HG03139 (cell line): ENCODE data around the gene ZMIZ1.

ENCODE experiments used
- ATAC-seq: cut with Tn5 transposase; IDR thresholded peaks from one replicate; pipeline ENCODE4 v1.9.1; 2021; ENCODE audit not compliant: unreplicated experiment

The ZMIZ1 gene

GRCh38 chr10:79079054-79079397, 10.3 kb downstream of the ZMIZ1 start:
- no peak for ATAC-seq

DNA sequence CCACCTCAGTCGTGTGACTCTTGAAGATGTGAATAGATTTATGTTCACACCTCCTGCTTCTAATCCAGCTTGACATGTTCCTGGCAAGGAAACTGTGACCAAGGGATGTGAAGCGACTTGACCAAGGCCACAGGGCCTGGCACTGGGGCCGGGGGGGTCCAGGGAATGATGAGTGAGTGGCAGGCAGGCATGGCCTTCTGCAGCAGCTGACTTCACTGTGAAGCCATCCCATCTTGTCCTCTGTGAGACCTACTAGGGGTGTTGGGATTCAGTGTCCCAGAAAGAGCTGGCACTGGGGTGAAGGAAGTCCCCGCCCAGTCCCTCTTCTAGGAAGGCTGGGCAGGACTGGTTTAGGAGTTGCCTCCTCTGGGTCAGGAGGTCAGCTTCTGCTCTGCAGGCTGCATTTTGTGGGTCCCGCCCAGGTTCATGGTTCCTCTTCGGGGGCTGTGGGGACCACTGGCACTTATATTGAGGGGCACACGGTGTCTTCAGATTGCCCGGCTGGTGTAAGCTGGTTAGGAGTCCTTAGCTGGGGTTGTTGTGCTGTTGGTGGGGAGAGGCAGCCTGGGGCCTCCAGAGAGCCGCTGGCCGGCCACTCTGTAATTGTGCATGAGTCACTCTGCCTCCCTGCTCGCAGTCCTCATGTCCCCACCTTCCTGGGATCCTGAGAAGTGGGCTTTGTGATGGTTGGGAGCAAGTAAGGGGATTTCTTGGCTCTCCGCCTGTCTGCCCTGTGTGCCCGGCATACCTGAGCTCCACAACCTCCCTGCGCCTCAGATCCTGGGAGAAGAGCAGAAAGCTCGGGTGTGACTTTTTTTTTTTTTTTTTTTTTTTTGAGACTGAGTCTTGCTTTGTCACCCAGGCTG, 11.0 kb downstream of the ZMIZ1 start:
- ATAC-seq = no peak

DNA sequence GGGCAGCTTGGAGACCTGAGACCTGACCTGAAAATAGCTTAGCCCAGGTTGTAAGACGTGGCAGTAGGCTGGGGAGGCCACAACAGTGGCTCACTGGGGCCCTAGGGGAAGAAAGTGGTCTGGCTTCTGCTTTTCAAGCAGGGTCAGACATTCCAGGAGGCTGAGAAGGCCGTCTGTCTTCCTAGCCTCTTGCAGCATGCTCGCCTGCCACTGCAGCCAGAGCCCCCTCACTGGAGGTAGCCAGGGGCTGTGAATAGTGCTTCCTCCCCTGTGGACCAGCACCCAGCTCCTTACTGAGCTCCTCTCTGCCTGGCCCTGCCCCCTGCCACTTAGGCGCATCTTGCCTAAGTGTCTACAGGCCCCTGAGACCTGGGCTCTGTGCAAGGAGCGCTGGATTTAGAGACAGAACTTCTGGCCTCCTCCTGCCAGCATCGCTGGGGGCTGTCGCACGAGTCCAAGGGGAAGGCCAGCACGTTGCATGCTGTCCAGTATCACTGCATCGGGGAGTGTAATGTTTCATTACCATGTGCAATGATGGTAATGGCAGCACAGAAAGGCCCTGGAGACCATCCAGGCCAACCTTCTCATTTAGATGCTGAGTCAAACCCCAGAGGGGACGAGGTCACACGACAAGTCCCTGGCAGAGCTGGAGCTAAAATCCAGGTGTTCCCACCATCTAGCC, 12.7 kb downstream of the ZMIZ1 start:
- no peak for ATAC-seq

DNA sequence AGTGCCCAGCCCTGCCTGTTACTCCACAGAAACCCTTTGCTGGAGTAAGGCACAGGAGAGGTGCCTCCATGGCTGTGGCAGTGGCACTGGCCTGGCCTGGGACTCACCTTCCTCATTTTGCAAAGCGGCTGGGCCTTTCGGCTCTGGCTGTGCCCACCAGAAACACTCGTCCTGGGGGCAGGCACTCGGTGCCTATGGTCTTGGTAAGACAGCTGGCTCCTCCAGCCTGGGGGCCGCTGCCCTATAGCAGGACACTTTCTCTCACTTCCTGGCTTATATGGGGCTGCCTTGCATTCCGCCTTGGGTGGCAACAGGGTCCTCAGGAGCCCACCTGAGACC, 13.2 kb downstream of the ZMIZ1 start:
- ATAC-seq = no peak

DNA sequence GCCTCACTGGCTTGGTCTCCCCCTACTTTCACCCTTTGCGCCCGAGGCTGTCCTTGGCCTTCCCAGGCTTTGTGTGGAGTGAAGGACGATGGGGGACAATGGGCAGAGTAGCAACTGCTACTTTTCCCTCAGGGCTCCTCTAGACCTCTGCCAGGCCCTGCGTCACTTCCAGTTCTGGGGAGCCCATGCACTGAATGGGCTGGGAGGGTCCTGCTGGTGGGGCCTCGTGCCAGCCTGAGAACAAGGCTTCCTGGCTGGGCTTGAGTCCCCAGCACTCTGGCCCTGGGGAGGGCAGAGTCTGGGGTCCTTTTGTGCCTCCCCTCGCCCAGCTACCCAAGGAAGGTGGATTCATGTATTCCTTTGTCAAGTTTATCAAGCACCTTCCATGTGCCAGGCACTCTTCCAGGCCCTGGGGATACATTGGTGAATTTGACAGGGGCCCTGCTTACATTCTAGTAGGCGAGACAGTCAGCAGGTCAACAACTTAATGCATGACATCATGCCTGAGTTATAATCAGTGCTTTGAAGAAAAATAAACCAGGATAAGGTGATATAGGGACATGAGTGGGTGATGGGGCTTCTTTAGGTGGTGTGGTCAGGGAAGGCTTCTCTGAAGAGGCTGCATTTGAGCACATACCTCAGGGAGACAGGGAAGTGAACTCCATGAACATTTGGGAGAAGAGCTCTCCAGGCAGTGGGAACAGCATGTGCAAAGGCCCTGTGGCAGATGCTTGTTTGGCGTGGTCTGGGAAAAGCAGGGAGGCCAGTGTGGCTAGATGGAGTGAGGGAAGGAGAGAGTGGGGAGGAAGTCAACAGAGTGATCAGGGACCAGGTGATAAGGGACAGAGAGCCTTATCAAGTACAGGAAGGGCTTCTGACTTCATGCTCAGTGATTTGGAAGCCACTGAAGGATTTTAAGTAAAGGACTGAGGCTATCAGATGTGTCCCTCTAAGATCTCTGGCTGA, 14.1 kb downstream of the ZMIZ1 start:
- ATAC-seq = no peak

- no peak for ATAC-seq
Measured at GRCh38 chr10:79084012-79084971, 15.5 kb downstream of the ZMIZ1 start.

- ATAC-seq = no peak
Measured at GRCh38 chr10:79084972-79085597, 16.3 kb downstream of the ZMIZ1 start.

DNA sequence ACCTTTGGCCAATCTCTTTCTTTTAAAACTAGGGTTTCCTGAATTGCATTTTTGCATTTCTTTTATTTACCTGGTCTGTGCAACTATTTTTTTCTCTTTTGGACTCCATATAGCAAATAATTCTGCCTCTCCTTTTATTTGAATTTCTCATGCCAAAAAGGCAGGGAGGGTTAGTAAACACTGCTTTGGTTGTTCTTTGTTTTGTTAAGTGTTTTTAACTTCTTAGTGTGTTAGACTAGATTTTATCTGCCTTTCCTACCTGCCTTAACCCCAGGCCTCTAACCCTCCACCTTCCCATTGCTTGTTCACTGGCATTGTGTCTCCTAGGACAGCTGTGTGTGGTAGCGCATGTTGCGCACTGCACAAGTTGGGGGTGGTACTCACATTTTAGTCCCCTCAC, 18.1 kb downstream of the ZMIZ1 start:
- no peak for ATAC-seq

GRCh38 chr10:79087721-79088120, 19.0 kb downstream of the ZMIZ1 start:
- ATAC-seq = no peak

DNA sequence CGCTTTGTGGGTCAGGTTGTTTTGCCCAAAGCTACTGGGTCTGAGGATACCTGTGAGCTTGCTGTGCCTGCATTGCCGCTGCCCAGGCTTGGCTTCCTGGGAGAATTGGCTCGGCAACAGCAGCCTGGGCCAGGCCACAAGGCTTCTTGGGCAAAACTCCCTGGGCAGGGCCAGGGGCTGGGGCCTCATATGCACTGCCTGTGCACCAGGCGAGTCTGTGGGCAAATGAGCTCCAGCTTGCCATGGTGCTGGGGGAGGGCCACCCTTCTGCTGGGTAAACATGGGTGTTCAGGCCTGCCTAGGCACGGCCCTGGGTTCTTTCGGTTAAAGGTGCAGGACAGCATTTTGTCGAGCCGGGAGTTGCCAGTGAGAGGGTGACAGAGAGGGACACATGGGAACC, 19.4 kb downstream of the ZMIZ1 start:
- no peak for ATAC-seq

GRCh38 chr10:79088613-79089355, 20.0 kb downstream of the ZMIZ1 start:
- ATAC-seq = no peak

DNA sequence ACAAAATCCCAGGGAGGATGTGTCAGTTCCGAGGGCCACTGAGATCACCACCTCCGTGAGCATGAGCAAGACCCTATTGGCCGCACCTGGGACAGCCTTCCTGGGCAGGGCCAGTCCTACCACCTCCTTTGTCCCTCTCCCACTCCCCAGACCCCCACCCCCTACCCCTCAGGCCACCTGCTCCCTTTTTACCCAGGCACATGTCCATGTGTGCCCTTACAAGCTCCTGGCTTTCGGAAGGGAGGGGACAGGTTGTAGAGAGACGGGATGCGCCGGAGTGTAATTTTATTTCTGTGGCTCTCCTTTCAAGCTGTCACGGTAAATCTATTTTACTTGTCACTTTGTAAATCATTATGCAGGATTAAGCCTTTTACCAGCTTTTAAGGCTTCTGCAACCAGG, 20.9 kb downstream of the ZMIZ1 start:
- no peak for ATAC-seq

GRCh38 chr10:79090134-79090803, 21.5 kb downstream of the ZMIZ1 start:
- ATAC-seq = no peak

DNA sequence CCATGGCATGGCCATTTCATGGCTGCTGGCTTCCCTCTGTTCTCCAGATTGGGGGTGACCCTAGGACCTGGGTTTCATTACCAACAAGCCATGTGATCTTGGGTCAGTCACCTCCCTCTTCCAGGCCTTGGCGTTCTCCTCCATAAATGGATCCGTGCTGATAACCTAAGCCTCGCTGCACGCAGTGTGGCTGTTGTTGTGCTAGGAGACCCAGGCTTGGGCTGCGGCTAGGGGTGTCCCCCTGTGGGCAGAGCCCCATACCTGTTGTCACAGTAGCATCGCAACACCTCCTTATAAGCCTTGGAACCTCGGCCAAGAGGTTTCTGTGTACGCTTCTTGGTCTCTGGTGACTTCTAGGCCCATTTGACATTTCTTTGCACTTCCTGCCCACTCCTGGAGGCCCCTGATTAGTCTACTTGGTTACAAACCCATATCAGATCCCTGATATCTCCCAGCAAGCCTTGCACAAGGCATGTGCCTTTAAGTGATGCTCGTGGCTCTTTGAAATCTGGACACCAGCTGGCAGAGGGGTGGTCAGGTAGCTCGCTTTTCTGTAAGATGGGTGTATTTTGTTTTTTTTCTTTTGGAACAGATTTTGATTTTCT, 23.6 kb downstream of the ZMIZ1 start:
- ATAC-seq = no peak

DNA sequence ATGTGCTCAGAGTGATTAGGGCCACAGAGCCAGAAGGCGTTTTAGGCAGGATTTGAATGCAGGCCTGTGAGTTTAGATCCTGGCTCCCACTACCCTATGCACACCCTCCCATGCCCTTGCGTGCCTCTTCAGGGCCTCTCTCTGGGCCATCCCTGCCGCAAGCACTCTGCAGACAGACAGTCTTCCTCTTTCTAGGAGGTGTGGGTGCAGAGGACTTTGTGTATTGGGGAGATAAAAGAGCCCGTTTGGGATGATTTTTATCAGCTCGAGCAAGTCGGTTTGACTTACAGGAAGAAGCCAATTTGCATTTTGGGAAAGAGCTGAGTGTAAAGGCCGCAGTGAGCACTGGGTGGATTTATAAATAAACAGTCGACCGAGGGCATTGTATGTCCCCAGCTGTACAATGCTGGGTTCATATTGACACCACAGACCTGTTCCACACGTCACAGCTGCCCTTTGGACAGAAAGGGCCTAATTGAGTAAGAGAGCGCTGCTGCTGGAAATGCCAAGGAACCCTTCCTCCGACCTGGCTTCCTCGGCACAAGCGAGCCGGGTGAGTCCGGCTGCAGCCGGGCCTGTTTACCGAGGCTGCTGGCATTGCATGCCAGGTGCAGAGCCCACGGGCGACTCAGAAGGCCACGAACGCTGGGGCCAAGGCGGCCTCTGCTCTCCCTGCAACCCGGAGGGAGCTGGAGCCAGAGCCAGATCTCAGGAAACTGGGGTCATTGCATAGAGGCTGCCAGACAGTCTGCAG, 25.1 kb downstream of the ZMIZ1 start:
- ATAC-seq = peak; percentile 40

DNA sequence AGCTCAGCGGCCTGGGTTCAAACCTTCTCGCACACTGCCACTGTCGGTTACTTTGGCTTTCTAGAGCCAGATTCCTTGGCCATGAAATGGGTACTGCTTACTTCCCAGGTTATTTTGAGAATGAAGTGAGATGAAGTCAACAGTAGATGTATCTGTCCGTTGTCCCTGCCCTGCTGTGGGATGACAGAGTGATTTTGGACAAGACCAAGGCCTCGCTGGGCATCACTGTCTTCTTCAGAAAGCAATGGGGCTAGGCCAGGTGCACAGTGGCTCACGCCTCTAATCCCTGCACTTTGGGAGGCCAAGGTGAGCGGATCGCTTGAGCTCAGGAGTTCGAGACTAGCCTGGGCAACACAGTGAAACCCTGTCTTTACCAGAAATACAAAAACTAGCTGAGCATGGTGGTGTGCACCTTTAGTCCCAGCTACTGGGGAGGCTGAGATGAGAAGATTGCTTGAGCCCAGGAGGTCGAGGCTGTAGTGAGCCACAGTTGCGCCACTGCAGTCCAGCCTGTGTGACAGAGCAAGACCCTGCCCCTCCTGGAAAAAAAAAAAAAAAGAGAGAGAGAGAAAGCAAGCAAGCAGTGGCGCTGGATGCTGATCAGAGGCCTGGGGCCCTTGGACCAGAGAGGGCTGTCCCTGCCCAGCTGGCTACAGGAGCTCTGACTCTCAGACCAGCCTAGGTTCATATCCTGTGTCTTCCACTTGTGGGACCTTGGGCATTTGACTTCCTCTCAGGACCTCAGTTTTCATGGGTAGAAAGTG, 25.8 kb downstream of the ZMIZ1 start:
- ATAC-seq = no peak

- no peak for ATAC-seq
Measured at GRCh38 chr10:79095316-79095715, 26.6 kb downstream of the ZMIZ1 start.
